GM12878 (cell line): ENCODE measurements around the gene KEL. TPM values are rescaled to one million over a fixed set of nuclear protein-coding genes. Genes with fewer than 3 reads are reported as not detected.
A peak's percentile ranks its signal among the peaks of the same experiment; 100 is the strongest.

Source experiments
- ATAC-seq: fragments of 200-7000 bp; cut with Tn5 transposase; 3 replicates; pipeline ENCODE4 v1.9.1; 2020; ENCODE audit warnings: mild to moderate bottlenecking, moderate library complexity
- BruUV-seq: library from RNA; stranded (reverse); fragments of 400-500 nt; replicated peaks from 2 replicates; lab custom pipeline; 2021; lab: Mats Ljungman, UMichigan
- CTCF ChIA-PET: fragments of 300-600 bp; sonication (Branson Sonifier 250); formaldehyde crosslinking; extraction: SDS; loops from one replicate; lab custom pipeline; 2021; ENCODE audit warnings: inconsistent platforms; lab: Yijun Ruan, JAX
- POLR2A ChIA-PET: fragments of 350-600 bp; formaldehyde crosslinking; extraction: SDS; loops from one replicate; lab custom pipeline; 2021; ENCODE audit warnings: inconsistent platforms; lab: Charles Lee
- RAD21 ChIA-PET: fragments of 300-600 bp; sonication (Branson Sonifier 250); formaldehyde crosslinking; loops from one replicate; lab custom pipeline; 2023; ENCODE audit warnings: antibody characterized with exemption; ENCODE audit not compliant: unreplicated experiment; lab: Charles Lee
- SMC1A ChIA-PET: fragments of 300-600 bp; sonication (Branson Sonifier 250); formaldehyde crosslinking; loops from one replicate; lab custom pipeline; 2023; ENCODE audit not compliant: unreplicated experiment, uncharacterized antibody; lab: Charles Lee
- DNase-seq: peaks from one replicate; pipeline ENCODE4 v3.0.0-alpha.2; 2011; ENCODE audit warnings: low read depth, low spot score
- FAIRE-seq: peaks from 3 replicates; lab custom pipeline; 2011; peaks lifted over from hg19 to GRCh38; lab: Jason Lieb, UNC
- H2AFZ ChIP-seq: 2 replicates; pipeline ENCODE4 v1.6.0; 2011; ENCODE audit warnings: low read depth, low read length, control low read depth; ENCODE audit not compliant: control insufficient read depth
- H3K27ac ChIP-seq: 2 replicates; pipeline ENCODE4 v1.5.1; 2011; ENCODE audit warnings: control low read depth; ENCODE audit not compliant: control insufficient read depth, insufficient read depth
- H3K27me3 ChIP-seq, 2 experiments: replicated peaks in 1 of 2; 2 replicates each; pipeline versions ENCODE4 v1.6.0 to v1.6.1; 2011; ENCODE audit warnings: low read length in 1 of 2; ENCODE audit not compliant: control insufficient read depth in 2 of 2, insufficient read depth in 2 of 2
- H3K36me3 ChIP-seq, 2 experiments: 2 replicates each; pipeline ENCODE4 v1.5.1; 2011; ENCODE audit warnings: low read length in 1 of 2; ENCODE audit not compliant: control insufficient read depth in 2 of 2, insufficient read depth in 2 of 2
- H3K4me1 ChIP-seq: 2 replicates; pipeline ENCODE4 v1.6.1; 2011; ENCODE audit warnings: mild to moderate bottlenecking, low read length, moderate library complexity, mixed read lengths; ENCODE audit not compliant: control insufficient read depth, insufficient read depth
- H3K4me2 ChIP-seq: 2 replicates; pipeline ENCODE4 v1.6.0; 2011; ENCODE audit warnings: control low read depth; ENCODE audit not compliant: control insufficient read depth, insufficient read depth
- H3K4me3 ChIP-seq: fragments of 200-600 bp; sonication (generic); 2 replicates; pipeline ENCODE4 v1.5.1; 2016
- H3K79me2 ChIP-seq: 2 replicates; pipeline ENCODE4 v1.6.0; 2011; ENCODE audit warnings: low read length; ENCODE audit not compliant: control insufficient read depth, insufficient read depth
- H3K9ac ChIP-seq: 2 replicates; pipeline ENCODE4 v1.8.0; 2011; ENCODE audit warnings: low read length, control low read depth, mixed read lengths; ENCODE audit not compliant: control insufficient read depth, insufficient read depth
- H3K9me3 ChIP-seq: replicated peaks from 3 replicates; pipeline ENCODE4 v1.5.1; 2011; ENCODE audit warnings: mild to moderate bottlenecking, low read length; ENCODE audit not compliant: control insufficient read depth, insufficient read depth
- H4K20me1 ChIP-seq: 2 replicates; pipeline ENCODE4 v1.6.0; 2011; ENCODE audit not compliant: control insufficient read depth, insufficient read depth
- ASH2L ChIP-seq: fragments of 300-600, 200-600 bp; sonication (generic); IDR thresholded peaks from 2 replicates; pipeline ENCODE4 v1.6.1; 2017; ENCODE audit warnings: low read depth, mild to moderate bottlenecking, borderline replicate concordance
- BMI1 ChIP-seq: fragments of 450-650 bp; IDR thresholded peaks from 2 replicates; pipeline ENCODE4 v1.6.1; 2016; ENCODE audit warnings: mild to moderate bottlenecking, moderate library complexity, borderline replicate concordance
- CHD1 ChIP-seq: IDR thresholded peaks from 2 replicates; pipeline ENCODE4 v1.6.1; 2012; ENCODE audit warnings: low read depth, low read length, improper control_type of control experiment
- MEF2A ChIP-seq: IDR thresholded peaks from 2 replicates; pipeline ENCODE4 v1.6.1; 2011; ENCODE audit warnings: low read depth, mild to moderate bottlenecking, low read length, moderate library complexity; ENCODE audit not compliant: insufficient read depth
- MYC ChIP-seq: IDR thresholded peaks from 2 replicates; pipeline ENCODE4 v1.6.1; 2011; ENCODE audit warnings: mild to moderate bottlenecking, low read length, moderate library complexity, inconsistent platforms; ENCODE audit not compliant: insufficient read depth, insufficient replicate concordance, insufficient read length, severe bottlenecking
- NFYA ChIP-seq: IDR thresholded peaks from 2 replicates; pipeline ENCODE4 v1.6.1; 2011; ENCODE audit warnings: low read depth, mild to moderate bottlenecking, low read length, improper control_type of control experiment, borderline replicate concordance
- POU2F2 ChIP-seq: IDR thresholded peaks from 3 replicates; pipeline ENCODE4 v1.6.1; 2011; ENCODE audit warnings: low read depth, mild to moderate bottlenecking, low read length, borderline replicate concordance
- RBBP5 ChIP-seq: fragments of 200-600 bp; sonication (generic); conservative IDR thresholded peaks from 2 replicates; pipeline ENCODE4 v1.6.1; 2016
- RCOR1 ChIP-seq: conservative IDR thresholded peaks from 2 replicates; pipeline ENCODE4 v1.6.1; 2012; ENCODE audit warnings: low read depth, low read length, improper control_type of control experiment
- RELA ChIP-seq: fragments of 450-650 bp; IDR thresholded peaks from 2 replicates; pipeline ENCODE4 v1.8.0; 2014; ENCODE audit warnings: borderline replicate concordance; ENCODE audit not compliant: partially characterized antibody
- SIX5 ChIP-seq: IDR thresholded peaks from 2 replicates; pipeline ENCODE4 v1.6.1; 2011; ENCODE audit warnings: mild to moderate bottlenecking, low read depth, low read length, moderate library complexity; ENCODE audit not compliant: severe bottlenecking
- SUPT20H ChIP-seq: IDR thresholded peaks from 2 replicates; pipeline ENCODE4 v1.6.1; 2011; ENCODE audit warnings: low read depth, mild to moderate bottlenecking, low read length, moderate library complexity, borderline replicate concordance; ENCODE audit not compliant: control insufficient read depth
- TCF3 ChIP-seq: IDR thresholded peaks from 2 replicates; pipeline ENCODE4 v1.6.1; 2012; ENCODE audit warnings: low read depth, mild to moderate bottlenecking, low read length, borderline replicate concordance; ENCODE audit not compliant: insufficient read depth
- WRNIP1 ChIP-seq: IDR thresholded peaks from 2 replicates; pipeline ENCODE4 v1.6.1; 2011; ENCODE audit warnings: low read depth, low read length, improper control_type of control experiment, borderline replicate concordance
- YY1 ChIP-seq: IDR thresholded peaks from 2 replicates; pipeline ENCODE4 v1.6.1; 2011; ENCODE audit warnings: low read depth, mild to moderate bottlenecking, low read length
- ZBED1 ChIP-seq: IDR thresholded peaks from 2 replicates; pipeline ENCODE4 v1.6.1; 2016; ENCODE audit warnings: borderline replicate concordance
- ZNF384 ChIP-seq: IDR thresholded peaks from 2 replicates; pipeline ENCODE4 v1.6.1; 2012; ENCODE audit warnings: low read depth, mild to moderate bottlenecking, low read length, improper control_type of control experiment, borderline replicate concordance
- WGBS: methylation state at CpG from one replicate; pipeline ENCODE4 v1.1.6; 2016; ENCODE audit warnings: low lambda C conversion rate; ENCODE audit not compliant: insufficient replicate concordance, insufficient coverage; ENCODE audit errors: missing lambda C conversion rate; 5-methylcytosine and 5-hydroxymethylcytosine counted together
- in situ Hi-C: fragments of 300-500 bp; cut with MboI; formaldehyde crosslinking; loops from 9 replicates; pipeline ENCODE4 v1.14.3; 2018; ENCODE audit warnings: mixed read lengths
- intact Hi-C: fragments of 100-400 bp; cut with micrococcal nuclease; formaldehyde crosslinking; loops from one replicate; pipeline ENCODE4 v1.14.2; 2022; ENCODE audit not compliant: unreplicated experiment
- polyA plus RNA-seq, 11 experiments: library from polyadenylated mRNA; depleted of rRNA in 4 of 11; unstranded in 6 of 11; stranded (reverse) in 5 of 11; fragments of >200 nt; fragmentation: Nextera tagmentation in 4 of 11; fragmentation: Illumina TruSeq in 1 of 11; extraction: Ambion mirVana in 4 of 11; extraction: Trizol in 1 of 11; gene quantifications; 1 replicate in 1 of 11; 2 replicates in 10 of 11; pipeline versions ENCODE4 v1.2.1 to v1.2.3, GENCODE V29; 2011 to 2016; ENCODE audit warnings: inconsistent platforms in 2 of 11, missing spikeins in 2 of 11, low read depth in 1 of 11
- total RNA-seq, 4 experiments: library from RNA; depleted of rRNA in 3 of 4; stranded (reverse); fragments of >200 nt in 3 of 4; fragmentation: Illumina TruSeq in 1 of 4; extraction: Trizol in 1 of 4; gene quantifications; 2 replicates each; pipeline versions ENCODE4 v1.2.1 to v1.2.3, GENCODE V29; 2013 to 2021
- TF ChIP-seq, protein P1 (sequence below): IDR thresholded peaks from 2 replicates; pipeline ENCODE4 v1.6.1; 2011; ENCODE audit warnings: mild to moderate bottlenecking, low read depth, low read length, moderate library complexity; ENCODE audit not compliant: insufficient replicate concordance
- TF ChIP-seq, protein P2 (sequence below): fragments of 450-650 bp; formaldehyde crosslinking; IDR thresholded peaks from 2 replicates; pipeline ENCODE4 v1.4.0; 2020; ENCODE audit warnings: mild to moderate bottlenecking, moderate library complexity

Gene KEL
- total and polyA plus RNA-seq, 10 of the 15 experiments (the other 5 are each of a cell fraction or from before 2014, with no cell fraction given), result 0.10 to 0.73 (median 0.23) TPM; not detected in 2

GRCh38 chr7:143003393-143004051 lies 41.4 kb upstream of the KEL start:
- BruUV-seq, result no TSS peak
- intact Hi-C loops, result loop anchor here (1.0 to 10.0 kb wide), 5 partner anchors 123 to 411 kb away; no protein-coding TSS in a partner anchor
- peak; percentile 95 for TF ChIP-seq YY1
- no peak for TF ChIP-seq WRNIP1
- TF ChIP-seq ZBED1, result no peak
- TF ChIP-seq MYC, result no peak
- TF ChIP-seq SIX5, result no peak
- no peak for TF ChIP-seq RELA
- TF ChIP-seq BMI1, result no peak
- TF ChIP-seq ASH2L, result no peak
- TF ChIP-seq CHD1, result no peak
- TF ChIP-seq NFYA, result no peak
- TF ChIP-seq RBBP5, result no peak
- TF ChIP-seq TCF3, result no peak
- TF ChIP-seq RCOR1, result no peak
- TF ChIP-seq POU2F2, result no peak
- no peak for TF ChIP-seq ZNF384
- TF ChIP-seq, protein P1, sequence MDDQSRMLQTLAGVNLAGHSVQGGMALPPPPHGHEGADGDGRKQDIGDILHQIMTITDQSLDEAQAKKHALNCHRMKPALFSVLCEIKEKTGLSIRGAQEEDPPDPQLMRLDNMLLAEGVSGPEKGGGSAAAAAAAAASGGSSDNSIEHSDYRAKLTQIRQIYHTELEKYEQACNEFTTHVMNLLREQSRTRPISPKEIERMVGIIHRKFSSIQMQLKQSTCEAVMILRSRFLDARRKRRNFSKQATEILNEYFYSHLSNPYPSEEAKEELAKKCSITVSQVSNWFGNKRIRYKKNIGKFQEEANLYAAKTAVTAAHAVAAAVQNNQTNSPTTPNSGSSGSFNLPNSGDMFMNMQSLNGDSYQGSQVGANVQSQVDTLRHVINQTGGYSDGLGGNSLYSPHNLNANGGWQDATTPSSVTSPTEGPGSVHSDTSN, result no peak
- TF ChIP-seq, protein P2, sequence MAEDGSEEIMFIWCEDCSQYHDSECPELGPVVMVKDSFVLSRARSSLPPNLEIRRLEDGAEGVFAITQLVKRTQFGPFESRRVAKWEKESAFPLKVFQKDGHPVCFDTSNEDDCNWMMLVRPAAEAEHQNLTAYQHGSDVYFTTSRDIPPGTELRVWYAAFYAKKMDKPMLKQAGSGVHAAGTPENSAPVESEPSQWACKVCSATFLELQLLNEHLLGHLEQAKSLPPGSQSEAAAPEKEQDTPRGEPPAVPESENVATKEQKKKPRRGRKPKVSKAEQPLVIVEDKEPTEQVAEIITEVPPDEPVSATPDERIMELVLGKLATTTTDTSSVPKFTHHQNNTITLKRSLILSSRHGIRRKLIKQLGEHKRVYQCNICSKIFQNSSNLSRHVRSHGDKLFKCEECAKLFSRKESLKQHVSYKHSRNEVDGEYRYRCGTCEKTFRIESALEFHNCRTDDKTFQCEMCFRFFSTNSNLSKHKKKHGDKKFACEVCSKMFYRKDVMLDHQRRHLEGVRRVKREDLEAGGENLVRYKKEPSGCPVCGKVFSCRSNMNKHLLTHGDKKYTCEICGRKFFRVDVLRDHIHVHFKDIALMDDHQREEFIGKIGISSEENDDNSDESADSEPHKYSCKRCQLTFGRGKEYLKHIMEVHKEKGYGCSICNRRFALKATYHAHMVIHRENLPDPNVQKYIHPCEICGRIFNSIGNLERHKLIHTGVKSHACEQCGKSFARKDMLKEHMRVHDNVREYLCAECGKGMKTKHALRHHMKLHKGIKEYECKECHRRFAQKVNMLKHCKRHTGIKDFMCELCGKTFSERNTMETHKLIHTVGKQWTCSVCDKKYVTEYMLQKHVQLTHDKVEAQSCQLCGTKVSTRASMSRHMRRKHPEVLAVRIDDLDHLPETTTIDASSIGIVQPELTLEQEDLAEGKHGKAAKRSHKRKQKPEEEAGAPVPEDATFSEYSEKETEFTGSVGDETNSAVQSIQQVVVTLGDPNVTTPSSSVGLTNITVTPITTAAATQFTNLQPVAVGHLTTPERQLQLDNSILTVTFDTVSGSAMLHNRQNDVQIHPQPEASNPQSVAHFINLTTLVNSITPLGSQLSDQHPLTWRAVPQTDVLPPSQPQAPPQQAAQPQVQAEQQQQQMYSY (CRISPR knock-in tag), result no peak
- no peak for TF ChIP-seq SUPT20H
- no peak for TF ChIP-seq MEF2A

More at GRCh38 chr7:143003393-143004051, 41.4 kb upstream of the KEL start:
- no peaks in the 10 kb centered on the region for H3K36me3 ChIP-seq
- WGBS, result 8% methylated on average over 6 of the region's 6 CpGs
- no peaks in the 10 kb centered on the region; a peak in 1 of 4 replicates for H3K27me3 ChIP-seq
- peak; percentile 84 for FAIRE-seq
- DNase-seq, result peak; percentile 9
- H2AFZ ChIP-seq, result peak overlapping the region; percentile 79
- ChIA-PET CTCF (interaction anchor here (0.5 to 19.2 kb wide), 48 partner anchors 8 to 520 kb away, joined by 3 to 434 read pairs (median 4); partner anchors contain the start of genes EPHB6 and TAS2R40), POLR2A (no interaction called here), SMC1A (interaction anchor here (0.9 to 11.6 kb wide), 16 partner anchors 11 to 406 kb away, joined by 3 to 191 read pairs (median 8); partner anchors contain the start of gene EPHB6), RAD21 (interaction anchor here (0.8 to 3.2 kb wide), 11 partner anchors 122 to 400 kb away, joined by 3 to 18 read pairs (median 4); no protein-coding TSS in a partner anchor)
- no peaks in the 10 kb centered on the region for H3K79me2 ChIP-seq
- no peaks in the 10 kb centered on the region for H4K20me1 ChIP-seq
- H3K9me3 ChIP-seq, result no peaks in the 10 kb centered on the region; the same call in 2 of the 3 replicates
- H3K27ac ChIP-seq, result no peak overlapping the region
- H3K4me1 ChIP-seq, result no peaks in the 10 kb centered on the region
- no peak overlapping the region; the same call in 1 of the 2 replicates for H3K4me3 ChIP-seq
- H3K4me2 ChIP-seq, result peak overlapping the region; percentile 30
- H3K9ac ChIP-seq, result no peak overlapping the region
- in situ Hi-C loops, result loop anchor here (5.0 kb wide), 2 partner anchors 131 to 376 kb away; no protein-coding TSS in a partner anchor
- peak; percentile 85 for ATAC-seq
